Osteocyte (in vitro differentiated cells): ENCODE measurements around the gene MCCC2. TPM values are rescaled to one million over a fixed set of nuclear protein-coding genes. Genes with fewer than 3 reads are reported as not detected.

Experiments used
- DNase-seq: peaks from one replicate; pipeline ENCODE4 v3.0.0; 2021; ENCODE audit warnings: mixed read lengths; ENCODE audit not compliant: unreplicated experiment; ENCODE audit errors: extremely low spot score
- H3K27ac Mint-ChIP-seq: one replicate; pipeline ENCODE4 v1.8.0; 2021; ENCODE audit warnings: mild to moderate bottlenecking, mixed read lengths; ENCODE audit not compliant: unreplicated experiment
- H3K27me3 Mint-ChIP-seq: one replicate; pipeline ENCODE4 v1.8.0; 2021; ENCODE audit warnings: mixed read lengths; ENCODE audit not compliant: unreplicated experiment
- H3K36me3 Mint-ChIP-seq: one replicate; pipeline ENCODE4 v1.8.0; 2021; ENCODE audit warnings: mixed read lengths; ENCODE audit not compliant: unreplicated experiment
- H3K4me1 Mint-ChIP-seq: one replicate; pipeline ENCODE4 v1.8.0; 2021; ENCODE audit warnings: mixed read lengths; ENCODE audit not compliant: unreplicated experiment
- H3K4me3 Mint-ChIP-seq: one replicate; pipeline ENCODE4 v1.8.0; 2021; ENCODE audit warnings: mild to moderate bottlenecking, moderate library complexity, mixed read lengths; ENCODE audit not compliant: unreplicated experiment
- H3K9me3 Mint-ChIP-seq: one replicate; pipeline ENCODE4 v1.8.0; 2021; ENCODE audit warnings: mixed read lengths; ENCODE audit not compliant: unreplicated experiment
- total RNA-seq: library from RNA; stranded (reverse); gene quantifications from 2 replicates; pipeline ENCODE4 v1.2.1, GENCODE V29; 2021
- TF ChIP-seq, protein P1 (sequence below): fragments of 200-600 bp; sonication (generic); IDR thresholded peaks from 2 replicates; pipeline ENCODE4 v1.5.0; 2021; ENCODE audit warnings: antibody characterized with exemption, mild to moderate bottlenecking, moderate library complexity

Gene MCCC2
- total RNA-seq, 1 donor from 2014 or later: 30.5 TPM

DNA sequence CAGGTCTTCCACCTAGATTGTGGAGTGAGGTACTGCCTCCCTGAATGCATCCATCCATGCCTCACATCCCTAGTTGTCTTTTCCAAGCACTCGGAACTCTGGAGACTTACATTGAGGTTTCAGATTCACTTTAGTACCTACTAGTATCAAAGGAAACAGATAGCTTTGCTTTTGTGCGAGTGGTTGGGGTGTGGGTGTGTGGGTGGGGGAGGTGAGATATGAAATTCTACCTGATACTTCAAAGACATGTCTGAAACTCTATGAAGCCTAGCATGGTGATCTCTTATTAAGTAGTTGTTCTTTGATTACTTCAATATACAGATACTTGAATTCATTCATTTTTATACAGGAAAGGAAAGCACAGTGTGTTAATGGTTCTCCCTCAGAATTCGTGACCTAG lies 64.4 kb downstream of the MCCC2 start:
- TF ChIP-seq, protein P1, sequence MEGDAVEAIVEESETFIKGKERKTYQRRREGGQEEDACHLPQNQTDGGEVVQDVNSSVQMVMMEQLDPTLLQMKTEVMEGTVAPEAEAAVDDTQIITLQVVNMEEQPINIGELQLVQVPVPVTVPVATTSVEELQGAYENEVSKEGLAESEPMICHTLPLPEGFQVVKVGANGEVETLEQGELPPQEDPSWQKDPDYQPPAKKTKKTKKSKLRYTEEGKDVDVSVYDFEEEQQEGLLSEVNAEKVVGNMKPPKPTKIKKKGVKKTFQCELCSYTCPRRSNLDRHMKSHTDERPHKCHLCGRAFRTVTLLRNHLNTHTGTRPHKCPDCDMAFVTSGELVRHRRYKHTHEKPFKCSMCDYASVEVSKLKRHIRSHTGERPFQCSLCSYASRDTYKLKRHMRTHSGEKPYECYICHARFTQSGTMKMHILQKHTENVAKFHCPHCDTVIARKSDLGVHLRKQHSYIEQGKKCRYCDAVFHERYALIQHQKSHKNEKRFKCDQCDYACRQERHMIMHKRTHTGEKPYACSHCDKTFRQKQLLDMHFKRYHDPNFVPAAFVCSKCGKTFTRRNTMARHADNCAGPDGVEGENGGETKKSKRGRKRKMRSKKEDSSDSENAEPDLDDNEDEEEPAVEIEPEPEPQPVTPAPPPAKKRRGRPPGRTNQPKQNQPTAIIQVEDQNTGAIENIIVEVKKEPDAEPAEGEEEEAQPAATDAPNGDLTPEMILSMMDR: no peak
- Mint-ChIP-seq H3K27ac (no peak overlapping the region), H3K4me3 (no peak overlapping the region), H3K4me1 (no peaks in the 10 kb centered on the region), H3K36me3 (peaks cover 51% of the 10 kb centered on the region), H3K9me3 (no peaks in the 10 kb centered on the region), H3K27me3 (no peaks in the 10 kb centered on the region)
- DNase-seq: no peak

DNA sequence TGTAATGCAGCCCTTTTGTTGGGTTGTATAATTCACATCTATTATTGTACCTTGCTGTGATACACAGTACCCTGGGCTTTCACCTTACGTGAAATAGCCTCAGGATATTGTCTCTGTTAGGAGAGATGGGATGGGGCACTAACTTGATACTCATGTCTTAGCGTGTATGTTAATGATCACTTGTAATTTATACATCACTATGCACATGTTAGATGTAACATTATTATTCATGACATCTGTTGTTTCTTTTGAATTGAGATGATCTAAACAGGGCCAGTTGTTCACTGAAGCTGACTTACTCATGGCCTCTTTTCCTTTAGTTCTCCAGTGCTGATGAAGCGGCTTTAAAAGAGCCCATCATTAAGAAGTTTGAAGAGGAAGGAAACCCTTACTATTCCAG lies 65.2 kb downstream of the MCCC2 start:
- H3K27ac Mint-ChIP-seq: no peak overlapping the region
- H3K36me3 Mint-ChIP-seq: peaks cover 52% of the 10 kb centered on the region
- DNase-seq: no peak

DNA sequence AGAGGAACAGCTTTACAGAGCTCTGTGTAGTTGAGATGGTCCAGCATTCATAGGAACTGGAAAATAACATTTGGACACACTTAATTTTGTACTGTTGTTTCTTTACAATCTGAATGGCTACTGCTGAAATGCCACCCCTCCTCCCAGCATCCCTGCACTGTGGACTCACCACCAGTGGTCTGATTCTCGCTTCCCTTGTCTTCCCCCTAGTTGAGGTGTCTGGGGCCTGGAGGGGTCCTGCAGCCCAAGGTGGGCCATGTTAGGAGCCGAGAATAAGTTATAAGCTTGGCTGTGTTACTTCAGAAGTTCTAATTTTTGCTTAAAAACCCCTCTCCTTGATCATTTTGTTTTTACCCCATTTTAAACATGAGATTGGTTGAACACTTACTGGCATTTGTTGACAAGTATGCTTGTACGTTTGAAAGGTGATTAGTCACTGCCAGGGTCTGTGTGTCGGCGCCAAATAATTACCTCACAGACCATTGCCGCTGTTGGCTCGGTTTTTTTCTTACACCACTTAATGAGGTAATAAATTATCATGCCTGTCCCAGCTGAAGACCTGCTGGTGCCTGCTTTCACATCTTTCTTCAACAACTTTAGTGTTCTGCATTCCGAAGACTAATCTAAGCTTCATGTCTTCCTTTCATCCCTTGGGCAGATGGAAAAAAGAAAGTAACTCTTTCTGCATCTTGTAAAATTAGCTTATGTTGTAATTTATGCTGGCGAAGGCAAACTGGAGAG lies 65.8 kb downstream of the MCCC2 start:
- peaks cover 53% of the 10 kb centered on the region for H3K36me3 Mint-ChIP-seq
- no peak for DNase-seq

More for the DNA sequence above, 65.2 kb downstream of the MCCC2 start:
- Mint-ChIP-seq H3K27me3 (no peaks in the 10 kb centered on the region), H3K4me3 (no peak overlapping the region), H3K4me1 (no peaks in the 10 kb centered on the region), H3K9me3 (no peaks in the 10 kb centered on the region)
- TF ChIP-seq, protein P1: no peak

DNA sequence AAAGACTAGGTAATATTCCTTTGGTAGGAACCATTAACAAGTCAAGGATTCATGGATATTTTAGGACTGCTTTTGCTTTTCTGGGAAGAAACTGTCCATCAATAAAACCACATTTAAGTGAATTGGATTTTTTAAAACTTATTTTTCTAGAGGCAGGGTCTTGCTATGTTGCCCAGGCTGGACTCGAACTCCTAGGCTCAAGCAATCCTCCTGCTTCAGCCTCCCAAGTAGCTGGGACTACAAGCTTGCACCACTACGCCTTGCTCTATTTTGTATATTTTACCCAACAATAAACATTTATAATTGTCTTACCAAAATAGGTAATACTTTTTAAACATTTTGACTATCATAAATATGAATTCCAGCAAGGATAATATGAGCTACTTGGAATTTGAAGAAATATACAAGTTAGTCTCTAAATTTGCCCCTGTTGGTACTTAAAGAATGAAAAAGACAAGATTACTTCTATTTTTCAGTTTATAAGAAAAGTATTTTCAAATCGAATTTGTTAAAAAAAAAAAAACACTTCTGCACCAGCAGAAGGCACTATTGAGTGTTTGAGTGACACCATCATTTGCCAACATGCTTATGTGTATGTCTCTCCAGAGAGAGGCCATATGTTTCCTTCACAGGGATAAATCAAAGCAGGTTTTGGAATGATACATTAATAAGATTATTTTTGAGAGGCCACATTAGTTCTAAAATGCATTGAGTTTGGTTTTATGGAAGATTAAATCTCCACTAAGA lies 71.9 kb downstream of the MCCC2 start:
- Mint-ChIP-seq H3K4me3 (no peak overlapping the region), H3K9me3 (no peaks in the 10 kb centered on the region), H3K4me1 (no peaks in the 10 kb centered on the region), H3K36me3 (peaks cover 24% of the 10 kb centered on the region), H3K27me3 (no peaks in the 10 kb centered on the region), H3K27ac (no peak overlapping the region)
- DNase-seq: no peak
- TF ChIP-seq, protein P1: no peak

More for the DNA sequence above, 65.8 kb downstream of the MCCC2 start:
- H3K4me1 Mint-ChIP-seq: no peaks in the 10 kb centered on the region
- TF ChIP-seq, protein P1: no peak
- H3K9me3 Mint-ChIP-seq: no peaks in the 10 kb centered on the region
- no peaks in the 10 kb centered on the region for H3K27me3 Mint-ChIP-seq
- H3K27ac Mint-ChIP-seq: no peak overlapping the region
- H3K4me3 Mint-ChIP-seq: no peak overlapping the region

DNA sequence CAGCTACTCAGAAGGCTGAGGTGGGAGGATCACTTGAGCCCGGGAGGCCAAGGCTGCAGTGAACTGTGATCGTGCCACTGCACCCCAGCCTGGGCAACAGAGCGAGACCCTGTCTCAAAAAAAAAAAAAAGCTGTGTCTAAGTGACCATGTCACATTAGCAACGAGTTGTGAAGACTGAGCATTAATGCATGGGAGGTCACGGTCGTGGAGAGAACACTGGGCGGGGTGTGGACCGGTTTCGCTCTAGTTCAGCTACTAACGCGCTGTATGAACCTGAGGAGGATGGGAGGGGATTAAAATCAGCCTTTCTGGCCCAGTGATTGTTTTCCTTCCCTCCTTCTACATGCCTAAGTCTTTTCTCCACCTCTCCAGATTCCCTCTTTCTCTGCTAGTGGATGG lies 75.2 kb downstream of the MCCC2 start:
- Mint-ChIP-seq H3K4me3 (no peak overlapping the region), H3K36me3 (peaks cover 11% of the 10 kb centered on the region), H3K4me1 (no peaks in the 10 kb centered on the region), H3K27me3 (peaks cover 9% of the 10 kb centered on the region), H3K27ac (no peak overlapping the region), H3K9me3 (no peaks in the 10 kb centered on the region)
- DNase-seq: no peak
- TF ChIP-seq, protein P1: no peak
